Endothelial cell of umbilical vein (primary cell): ENCODE results near the gene NECTIN2.

ENCODE experiments used
- CTCF ChIP-seq, 2 donors: IDR thresholded peaks; 1 replicate in 1 of 2; 2 replicates in 1 of 2; pipeline ENCODE4 v1.5.1; 2011; ENCODE audit warnings: low read length in 2 of 2, mild to moderate bottlenecking in 2 of 2, moderate library complexity in 2 of 2, control low read depth in 1 of 2, inconsistent platforms in 1 of 2, low read depth in 1 of 2; ENCODE audit not compliant: insufficient read depth in 1 of 2; ENCODE audit errors: extremely low read depth in 1 of 2
- EZH2 ChIP-seq: IDR thresholded peaks from 2 replicates; pipeline ENCODE4 v1.6.1; 2012; ENCODE audit warnings: borderline replicate concordance, low read depth, mild to moderate bottlenecking, moderate library complexity, low read length, inconsistent platforms; ENCODE audit not compliant: severe bottlenecking
- FOS ChIP-seq: IDR thresholded peaks from 2 replicates; pipeline ENCODE4 v1.6.1; 2011; ENCODE audit warnings: mild to moderate bottlenecking, low read length, moderate library complexity, borderline replicate concordance; ENCODE audit not compliant: insufficient read depth
- GATA2 ChIP-seq: IDR thresholded peaks from 2 replicates; pipeline ENCODE4 v1.7.0; 2011; ENCODE audit warnings: low read depth, mild to moderate bottlenecking, moderate library complexity, mixed read lengths, low read length; ENCODE audit not compliant: insufficient read length, insufficient read depth
- JUN ChIP-seq: IDR thresholded peaks from 2 replicates; pipeline ENCODE4 v1.6.1; 2011; ENCODE audit warnings: borderline replicate concordance, low read depth; ENCODE audit not compliant: insufficient read length, insufficient read depth
- MAX ChIP-seq: IDR thresholded peaks from 2 replicates; pipeline ENCODE4 v1.6.1; 2011; ENCODE audit not compliant: insufficient read depth, insufficient read length
- MYC ChIP-seq: IDR thresholded peaks from one replicate; pipeline ENCODE4 v1.6.1; 2011; ENCODE audit warnings: mild to moderate bottlenecking, low read depth, low read length
- POLR2A ChIP-seq: IDR thresholded peaks from 2 replicates; pipeline ENCODE4 v1.6.1; 2012; ENCODE audit warnings: low read depth, mild to moderate bottlenecking, control low read depth, low read length
- POLR2AphosphoS5 ChIP-seq: IDR thresholded peaks from 2 replicates; pipeline ENCODE4 v1.6.1; 2012; ENCODE audit warnings: low read depth, mild to moderate bottlenecking, control low read depth, low read length, moderate library complexity; ENCODE audit not compliant: insufficient read depth

GRCh38 chr19:44857837-44858236 lies 11.7 kb downstream of the NECTIN2 start:
- TF ChIP-seq JUN (no peak), CTCF (IDR thresholded peaks at IDR 0.05; ENCODE audit: extremely low read depth in 1 of 2, insufficient read depth in 1 of 2, low read depth in 1 of 2, low read length in 2 of 2) (no peak), POLR2A (no peak), EZH2 (no peak), POLR2AphosphoS5 (no peak), FOS (no peak), MAX (no peak), MYC (no peak), GATA2 (no peak)
